IMR-90 (cell line): ENCODE data around the gene TWIST2. TPM values are rescaled to one million over a fixed set of nuclear protein-coding genes. Genes with fewer than 3 reads are reported as not detected.

ENCODE experiments used
- ATAC-seq: fragments of 200-7000 bp; cut with Tn5 transposase; 2 replicates; pipeline ENCODE4 v1.9.1; 2020; ENCODE audit warnings: low read depth, mild to moderate bottlenecking, moderate library complexity
- BruUV-seq: library from RNA; stranded (reverse); fragments of 400-500 nt; replicated peaks from 2 replicates; lab custom pipeline; 2021; lab: Mats Ljungman, UMichigan
- CTCF ChIA-PET: fragments of 300-600 bp; formaldehyde crosslinking; extraction: SDS; loops from one replicate; lab custom pipeline; 2021; ENCODE audit warnings: antibody characterized with exemption; lab: Yijun Ruan, JAX
- POLR2A ChIA-PET: fragments of 300-600 bp; sonication (Branson Sonifier 250); formaldehyde crosslinking; loops from one replicate; lab custom pipeline; 2022; ENCODE audit warnings: antibody characterized with exemption; ENCODE audit not compliant: unreplicated experiment; lab: Charles Lee
- DNase-seq: peaks from one replicate; pipeline ENCODE4 v3.0.0; 2013
- H2AFZ ChIP-seq: replicated peaks from 2 replicates; pipeline ENCODE3; 2013; ENCODE audit warnings: low read length, mild to moderate bottlenecking; ENCODE audit not compliant: poor library complexity
- H2AK5ac ChIP-seq: 2 replicates; pipeline ENCODE4 v1.6.1; 2013; ENCODE audit warnings: low read depth, low read length, inconsistent platforms
- H2AK9ac ChIP-seq: replicated peaks from 2 replicates; pipeline ENCODE3; 2013; ENCODE audit warnings: mild to moderate bottlenecking, low read depth, low read length, moderate library complexity; ENCODE audit not compliant: poor library complexity
- H2BK120ac ChIP-seq: 2 replicates; pipeline ENCODE4 v1.6.1; 2013; ENCODE audit warnings: low read depth, low read length, inconsistent platforms
- H2BK15ac ChIP-seq: 3 replicates; pipeline ENCODE4 v1.6.1; 2013; ENCODE audit warnings: low read depth, low read length, inconsistent platforms
- H2BK20ac ChIP-seq: 2 replicates; pipeline ENCODE4 v1.6.1; 2013; ENCODE audit warnings: low read depth, mild to moderate bottlenecking, inconsistent platforms, low read length, moderate library complexity
- H2BK5ac ChIP-seq: 2 replicates; pipeline ENCODE4 v1.6.1; 2013; ENCODE audit warnings: mild to moderate bottlenecking, low read depth, low read length, inconsistent platforms; ENCODE audit not compliant: poor library complexity, severe bottlenecking
- H3K14ac ChIP-seq: replicated peaks from 2 replicates; pipeline ENCODE4 v1.6.1; 2013; ENCODE audit warnings: low read depth, low read length, inconsistent platforms
- H3K18ac ChIP-seq: 2 replicates; pipeline ENCODE4 v1.6.1; 2013; ENCODE audit warnings: low read depth, low read length, control low read depth
- H3K23ac ChIP-seq: 2 replicates; pipeline ENCODE4 v1.6.1; 2013; ENCODE audit warnings: low read depth, low read length, inconsistent platforms
- H3K27ac ChIP-seq: 2 replicates; pipeline ENCODE4 v1.5.1; 2013; ENCODE audit warnings: mild to moderate bottlenecking, control low read depth, low read length; ENCODE audit not compliant: insufficient read depth
- H3K27me3 ChIP-seq: 2 replicates; pipeline ENCODE4 v1.6.1; 2013; ENCODE audit warnings: low read length; ENCODE audit not compliant: control insufficient read depth, insufficient read depth
- H3K36me3 ChIP-seq: 2 replicates; pipeline ENCODE4 v1.6.1; 2013; ENCODE audit warnings: low read length, mixed read lengths; ENCODE audit not compliant: control insufficient read depth, insufficient read depth
- H3K4ac ChIP-seq: 2 replicates; pipeline ENCODE4 v1.6.1; 2013; ENCODE audit warnings: low read depth, low read length, inconsistent platforms
- H3K4me1 ChIP-seq: 2 replicates; pipeline ENCODE4 v1.6.1; 2013; ENCODE audit warnings: low read length, mixed read lengths; ENCODE audit not compliant: control insufficient read depth, insufficient read depth
- H3K4me2 ChIP-seq: 2 replicates; pipeline ENCODE4 v1.6.1; 2013; ENCODE audit warnings: low read depth, mild to moderate bottlenecking, control low read depth, low read length, moderate library complexity
- H3K4me3 ChIP-seq: 2 replicates; pipeline ENCODE4 v1.5.1; 2013; ENCODE audit warnings: low read depth, mild to moderate bottlenecking, control low read depth, low read length, moderate library complexity; ENCODE audit not compliant: insufficient read depth
- H3K56ac ChIP-seq: 2 replicates; pipeline ENCODE4 v1.6.1; 2013; ENCODE audit warnings: low read length, inconsistent platforms; ENCODE audit not compliant: insufficient read depth; ENCODE audit errors: extremely low read depth
- H3K79me1 ChIP-seq, 2 experiments: 2 replicates each; pipeline ENCODE4 v1.6.1; 2013; ENCODE audit warnings: low read length in 2 of 2, inconsistent platforms in 1 of 2, low read depth in 1 of 2
- H3K9ac ChIP-seq: 2 replicates; pipeline ENCODE4 v1.6.1; 2013; ENCODE audit warnings: low read depth, low read length, control low read depth
- H3K9me1 ChIP-seq: 2 replicates; pipeline ENCODE4 v1.6.1; 2013; ENCODE audit warnings: low read length, inconsistent platforms; ENCODE audit not compliant: insufficient read depth
- H3K9me3 ChIP-seq: 2 replicates; pipeline ENCODE4 v1.6.1; 2013; ENCODE audit warnings: low read length; ENCODE audit not compliant: control insufficient read depth, insufficient read depth
- H4K20me1 ChIP-seq: 2 replicates; pipeline ENCODE4 v1.6.1; 2013; ENCODE audit warnings: low read length, inconsistent platforms; ENCODE audit not compliant: insufficient read depth
- H4K5ac ChIP-seq: 2 replicates; pipeline ENCODE4 v1.6.1; 2013; ENCODE audit warnings: mild to moderate bottlenecking, low read depth, low read length, control low read depth
- H4K8ac ChIP-seq, 2 experiments: 2 replicates each; pipeline ENCODE4 v1.6.1; 2013; ENCODE audit warnings: low read depth in 2 of 2, low read length in 2 of 2, control low read depth in 1 of 2, inconsistent platforms in 1 of 2
- H4K91ac ChIP-seq: 2 replicates; pipeline ENCODE4 v1.6.1; 2013; ENCODE audit warnings: low read depth, low read length, inconsistent platforms; ENCODE audit not compliant: insufficient read depth
- MAFK ChIP-seq: IDR thresholded peaks from 2 replicates; pipeline ENCODE4 v1.6.1; 2012; ENCODE audit warnings: low read depth, low read length, improper control_type of control experiment
- MXI1 ChIP-seq: IDR thresholded peaks from 2 replicates; pipeline ENCODE4 v1.6.1; 2012; ENCODE audit warnings: low read depth, mild to moderate bottlenecking, low read length, moderate library complexity, borderline replicate concordance
- NFE2L2 ChIP-seq: fragments of 150-350 bp; IDR thresholded peaks from 2 replicates; pipeline ENCODE4 v1.6.1; 2016; ENCODE audit warnings: low read depth, mild to moderate bottlenecking, low read length
- WGBS, 2 experiments: methylation state at CpG; one replicate each; pipeline versions ENCODE4 v1.1.5 to v1.1.7; 2013; ENCODE audit warnings: missing lambda C conversion rate in 2 of 2; ENCODE audit not compliant: insufficient read length in 1 of 2; ENCODE audit errors: extremely low coverage in 2 of 2; 5-methylcytosine and 5-hydroxymethylcytosine counted together
- dilution Hi-C: fragments of 300-500 bp; cut with HindIII; formaldehyde crosslinking; loops from one replicate; pipeline ENCODE4 v1.14.3; 2018; ENCODE audit warnings: low sequenced_read_pairs; ENCODE audit not compliant: unreplicated experiment
- in situ Hi-C: fragments of 300-500 bp; cut with MboI; formaldehyde crosslinking; loops from 3 replicates; pipeline ENCODE4 v1.14.3; 2019; ENCODE audit warnings: low sequenced_read_pairs, inconsistent platforms, mixed read lengths
- intact Hi-C: fragments of 100-400 bp; cut with micrococcal nuclease; formaldehyde crosslinking; loops from 2 replicates; pipeline ENCODE4 v1.10.0; 2022
- polyA plus RNA-seq, 3 experiments: library from polyadenylated mRNA; depleted of rRNA; stranded (reverse); fragments of >200 nt; gene quantifications; 2 replicates each; pipeline ENCODE4 v1.2.3, GENCODE V29; 2012; ENCODE audit warnings: low replicate concordance in 1 of 3
- total RNA-seq: library from RNA; depleted of rRNA; stranded (reverse); fragments of >200 nt; gene quantifications from 2 replicates; pipeline ENCODE4 v1.2.3, GENCODE V29; 2012

The TWIST2 gene
- total and polyA plus RNA-seq, 2 of the 4 experiments (the other 2 are of a cell fraction): 9.3 to 33.6 TPM

- Histone ChIP-seq H3K27me3 (peaks cover 10% of the 10 kb centered on the region), H3K4me3 (no peak overlapping the region), H4K5ac (no peak overlapping the region), H2BK120ac (no peak overlapping the region), H3K36me3 (no peaks in the 10 kb centered on the region), H3K14ac (no peak overlapping the region), H3K27ac (no peak overlapping the region), H3K4ac (no peak overlapping the region), H3K9ac (no peak overlapping the region), H2AFZ (no peak overlapping the region), H3K9me1 (no peaks in the 10 kb centered on the region), H3K9me3 (peaks cover 11% of the 10 kb centered on the region), H2AK9ac (no peak overlapping the region), H2BK5ac (no peak overlapping the region), H3K23ac (no peak overlapping the region), H4K20me1 (no peaks in the 10 kb centered on the region), H4K91ac (no peak overlapping the region), H2BK15ac (no peak overlapping the region), H3K4me1 (no peaks in the 10 kb centered on the region), H3K18ac (no peak overlapping the region), H3K56ac (no peak overlapping the region), H3K79me1 (no peaks in the 10 kb centered on the region), H3K4me2 (no peak overlapping the region), H2AK5ac (no peak overlapping the region), H2BK20ac (no peak overlapping the region), H4K8ac (no peak overlapping the region)
- ChIA-PET POLR2A (no interaction called here), CTCF (interaction anchor here (0.7 kb wide), 1 partner anchor 72 kb away, joined by 3 read pairs; no protein-coding TSS in a partner anchor)
- whole genome bisulfite sequencing, 2 experiments: no CpG with 5 or more reads among the region's 1 CpG
- ATAC-seq (no peak), DNase-seq (no peak)
- dilution Hi-C loops: no loop called here
- TF ChIP-seq MXI1 (no peak), NFE2L2 (no peak), MAFK (peak; percentile 47)
- in situ Hi-C loops: no loop called here
- BruUV-seq: no TSS peak
- intact Hi-C loops: no loop called here
Measured at GRCh38 chr2:238822955-238823354, 24.9 kb upstream of the TWIST2 start.
